NB4 (cell line): ENCODE measurements around the gene KSR2.

Experiments used
- DNase-seq: peaks from one replicate; pipeline ENCODE4 v3.0.0; 2010; ENCODE audit warnings: low read depth
- H3K4me3 ChIP-seq: one replicate; pipeline ENCODE4 v1.5.1; 2011; ENCODE audit warnings: mild to moderate bottlenecking, low read depth, low read length, moderate library complexity
- MYC ChIP-seq: IDR thresholded peaks from 2 replicates; pipeline ENCODE4 v1.6.1; 2011; ENCODE audit warnings: low read depth, low read length
- POLR2A ChIP-seq: IDR thresholded peaks from 2 replicates; pipeline ENCODE4 v1.6.1; 2011; ENCODE audit warnings: mild to moderate bottlenecking; ENCODE audit not compliant: insufficient read length; ENCODE audit errors: extremely low read depth
- TF ChIP-seq, protein P1 (sequence below): IDR thresholded peaks from 2 replicates; pipeline ENCODE4 v1.6.1; 2011; ENCODE audit warnings: low read depth, low read length
- TF ChIP-seq, protein P2 (sequence below): IDR thresholded peaks from one replicate; pipeline ENCODE4 v1.5.1; 2012; ENCODE audit warnings: low read depth, low read length

The KSR2 gene

DNA sequence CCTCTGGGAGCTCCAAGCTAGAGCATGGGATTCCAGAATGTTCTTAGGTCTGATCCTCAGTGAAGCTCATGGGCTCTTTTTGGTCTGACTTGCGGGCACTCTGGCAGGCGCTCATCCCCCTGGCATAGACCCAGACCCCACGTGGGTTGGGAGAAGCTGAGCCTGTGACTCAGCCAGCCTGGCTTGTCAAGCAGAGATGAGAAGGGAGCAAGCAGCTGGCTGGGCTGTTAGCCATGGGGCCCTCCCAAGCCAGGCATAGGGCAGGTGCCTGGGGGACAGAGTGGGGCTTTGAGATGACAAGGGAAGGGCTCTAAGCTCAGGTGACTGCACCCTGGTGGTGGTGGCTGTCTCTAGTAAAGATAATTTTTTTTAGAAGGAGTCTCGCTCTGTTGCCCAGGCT lies 527.0 kb downstream of the KSR2 start:
- no peak overlapping the region for H3K4me3 ChIP-seq
- no peak for DNase-seq
- TF ChIP-seq, protein P1, sequence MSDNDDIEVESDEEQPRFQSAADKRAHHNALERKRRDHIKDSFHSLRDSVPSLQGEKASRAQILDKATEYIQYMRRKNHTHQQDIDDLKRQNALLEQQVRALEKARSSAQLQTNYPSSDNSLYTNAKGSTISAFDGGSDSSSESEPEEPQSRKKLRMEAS = no peak
- TF ChIP-seq MYC = no peak
- TF ChIP-seq POLR2A = no peak
- TF ChIP-seq, protein P2, sequence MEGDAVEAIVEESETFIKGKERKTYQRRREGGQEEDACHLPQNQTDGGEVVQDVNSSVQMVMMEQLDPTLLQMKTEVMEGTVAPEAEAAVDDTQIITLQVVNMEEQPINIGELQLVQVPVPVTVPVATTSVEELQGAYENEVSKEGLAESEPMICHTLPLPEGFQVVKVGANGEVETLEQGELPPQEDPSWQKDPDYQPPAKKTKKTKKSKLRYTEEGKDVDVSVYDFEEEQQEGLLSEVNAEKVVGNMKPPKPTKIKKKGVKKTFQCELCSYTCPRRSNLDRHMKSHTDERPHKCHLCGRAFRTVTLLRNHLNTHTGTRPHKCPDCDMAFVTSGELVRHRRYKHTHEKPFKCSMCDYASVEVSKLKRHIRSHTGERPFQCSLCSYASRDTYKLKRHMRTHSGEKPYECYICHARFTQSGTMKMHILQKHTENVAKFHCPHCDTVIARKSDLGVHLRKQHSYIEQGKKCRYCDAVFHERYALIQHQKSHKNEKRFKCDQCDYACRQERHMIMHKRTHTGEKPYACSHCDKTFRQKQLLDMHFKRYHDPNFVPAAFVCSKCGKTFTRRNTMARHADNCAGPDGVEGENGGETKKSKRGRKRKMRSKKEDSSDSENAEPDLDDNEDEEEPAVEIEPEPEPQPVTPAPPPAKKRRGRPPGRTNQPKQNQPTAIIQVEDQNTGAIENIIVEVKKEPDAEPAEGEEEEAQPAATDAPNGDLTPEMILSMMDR = no peak

- TF ChIP-seq MYC = no peak
- H3K4me3 ChIP-seq = no peak overlapping the region
- DNase-seq = no peak
Measured at GRCh38 chr12:117440384-117440783, 528.4 kb downstream of the KSR2 start.

DNA sequence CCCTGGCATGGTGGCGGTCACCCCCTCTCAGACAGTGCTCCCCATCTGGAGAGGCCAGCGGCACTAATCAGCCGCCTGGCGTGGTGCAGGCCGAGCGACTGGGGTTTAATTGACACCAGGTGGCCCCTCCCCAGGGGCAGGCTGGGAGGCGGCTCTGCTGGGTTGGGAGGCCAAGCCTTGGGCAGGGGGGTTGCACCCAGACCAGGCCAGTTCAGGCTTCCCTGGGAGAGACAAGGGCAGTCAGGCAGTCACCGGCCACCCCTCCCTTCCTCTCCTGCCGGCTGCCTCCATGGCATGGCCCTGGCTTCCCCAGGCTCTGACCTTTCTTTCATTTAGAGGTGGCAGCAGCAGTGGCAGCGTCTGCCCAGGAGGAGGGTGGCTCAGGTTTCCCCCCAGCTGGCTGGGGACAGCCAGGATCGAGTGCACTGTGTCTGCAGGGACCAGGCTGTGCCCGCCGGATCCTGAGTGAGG lies 529.2 kb downstream of the KSR2 start:
- no peak for DNase-seq
- TF ChIP-seq, protein P2 = no peak
- TF ChIP-seq MYC (no peak), POLR2A (no peak)
- TF ChIP-seq, protein P1 = no peak
- H3K4me3 ChIP-seq = no peak overlapping the region

DNA sequence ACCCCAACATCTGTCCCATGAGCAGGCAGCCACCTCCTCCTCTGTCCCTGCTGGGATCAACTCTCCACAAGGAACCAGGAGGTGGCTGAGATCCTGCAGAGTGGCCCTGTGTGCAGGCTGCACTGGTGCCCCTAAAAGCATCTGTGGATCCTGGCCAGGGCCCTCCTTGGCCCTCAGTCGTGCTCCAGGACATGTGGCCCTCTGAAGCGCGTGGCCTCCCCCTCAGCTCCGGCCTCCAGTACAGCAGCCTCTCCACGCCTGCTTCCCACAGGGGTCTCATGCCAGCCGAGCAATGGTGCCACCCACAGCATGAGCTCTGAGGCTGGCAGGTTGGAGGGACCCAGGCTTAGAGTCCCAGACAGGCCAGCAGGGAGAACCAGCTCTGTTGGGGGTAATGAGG lies 530.0 kb downstream of the KSR2 start:
- TF ChIP-seq MYC (no peak), POLR2A (no peak)
- TF ChIP-seq, protein P1 = no peak
- TF ChIP-seq, protein P2 = no peak
- no peak overlapping the region for H3K4me3 ChIP-seq
- DNase-seq = no peak

DNA sequence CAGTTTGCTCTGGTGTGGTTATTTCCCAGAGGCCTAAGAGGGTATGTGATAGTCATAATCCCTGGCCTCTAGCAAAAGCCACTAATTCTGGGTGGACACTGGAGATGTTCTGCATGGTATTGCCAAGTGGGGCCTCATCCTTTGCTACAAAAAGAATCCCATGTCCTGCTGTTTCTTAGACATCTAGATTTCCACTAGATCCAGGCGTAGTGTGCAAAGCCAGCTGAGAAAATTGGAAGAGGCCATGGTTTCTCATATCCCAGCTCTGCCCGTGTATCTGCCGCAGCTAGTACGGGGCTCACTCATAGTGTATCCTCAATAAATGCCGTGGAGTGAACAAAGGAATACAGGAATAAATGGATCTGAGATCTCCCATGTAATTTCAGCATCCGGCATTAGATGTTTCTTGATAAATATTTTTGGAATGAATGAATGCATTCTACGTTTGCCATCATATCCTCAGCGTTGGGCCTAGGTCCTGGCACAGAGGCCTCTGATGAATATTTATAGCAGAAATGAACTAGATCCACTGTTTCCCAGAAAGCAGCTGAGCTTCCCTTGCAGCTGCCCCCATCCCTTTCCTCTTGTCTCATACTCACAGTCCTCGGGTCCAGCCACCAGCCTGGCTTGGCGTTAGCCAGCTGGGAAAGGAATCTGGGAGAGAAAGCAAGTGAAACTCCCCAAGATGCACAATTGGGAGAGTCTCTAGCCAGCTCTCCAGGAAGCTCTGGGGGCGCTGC lies 531.1 kb downstream of the KSR2 start:
- no peak overlapping the region for H3K4me3 ChIP-seq
- TF ChIP-seq POLR2A = no peak
- TF ChIP-seq, protein P1 = no peak
- TF ChIP-seq, protein P2 = no peak
- DNase-seq = no peak

DNA sequence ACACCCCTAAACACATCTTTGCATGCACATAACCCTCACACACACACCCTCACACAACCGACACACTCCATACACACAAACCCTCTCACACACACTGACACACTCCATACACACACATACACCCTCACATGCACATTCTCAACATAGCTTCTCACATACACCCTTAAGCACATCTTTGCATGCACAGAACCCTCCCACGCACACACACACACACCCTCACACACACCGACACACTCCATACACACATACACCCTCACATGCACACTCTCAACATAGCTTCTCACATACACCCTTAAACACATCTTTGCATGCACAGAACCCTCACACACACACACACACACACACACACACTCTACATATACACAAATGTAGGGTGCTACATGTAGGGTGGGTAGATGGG lies 534.9 kb downstream of the KSR2 start:
- TF ChIP-seq, protein P1 = no peak
- TF ChIP-seq, protein P2 = no peak
- TF ChIP-seq POLR2A (no peak), MYC (no peak)
- DNase-seq = no peak
- no peak overlapping the region for H3K4me3 ChIP-seq
